OCI-LY7 (cell line): Measurements from ENCODE around the gene PRR16. TPM values are rescaled to one million over a fixed set of nuclear protein-coding genes. Genes with fewer than 3 reads are reported as not detected.

ENCODE experiments used
- BruUV-seq: library from RNA; stranded (reverse); fragments of 400-500 nt; replicated peaks from 2 replicates; lab custom pipeline; 2021; lab: Mats Ljungman, UMichigan
- CTCF ChIA-PET: fragments of 300-600 bp; sonication (Branson Sonifier 250); formaldehyde crosslinking; loops from one replicate; lab custom pipeline; 2022; ENCODE audit warnings: antibody characterized with exemption; ENCODE audit not compliant: unreplicated experiment; lab: Charles Lee
- POLR2A ChIA-PET: fragments of 300-600 bp; sonication (Branson Sonifier 250); formaldehyde crosslinking; loops from one replicate; lab custom pipeline; 2022; ENCODE audit warnings: antibody characterized with exemption; lab: Charles Lee
- DNase-seq: peaks from one replicate; pipeline ENCODE4 v3.0.0-alpha.2; 2015; ENCODE audit warnings: low spot score
- H2AFZ ChIP-seq: fragments of 200-600 bp; sonication (generic), shearing (Covaris generic); 2 replicates; pipeline ENCODE4 v1.6.1; 2014; ENCODE audit warnings: mild to moderate bottlenecking, antibody characterized with exemption, low read length, moderate library complexity
- H3K27ac ChIP-seq: fragments of 200-600 bp; sonication (generic); 2 replicates; pipeline ENCODE4 v1.5.1; 2014; ENCODE audit warnings: mixed run types, low read depth, mild to moderate bottlenecking, moderate library complexity, low read length, inconsistent platforms; ENCODE audit not compliant: poor library complexity, severe bottlenecking
- H3K36me3 ChIP-seq: fragments of 200-600 bp; sonication (generic); 2 replicates; pipeline ENCODE4 v1.6.1; 2014; ENCODE audit warnings: mild to moderate bottlenecking, antibody characterized with exemption, low read length, moderate library complexity, mixed read lengths; ENCODE audit not compliant: insufficient read depth
- H3K4me1 ChIP-seq: fragments of 200-600 bp; sonication (generic); 2 replicates; pipeline ENCODE4 v1.5.1; 2014; ENCODE audit warnings: mild to moderate bottlenecking, low read length; ENCODE audit not compliant: insufficient read depth, poor library complexity, severe bottlenecking
- H3K4me2 ChIP-seq: fragments of 200-600 bp; sonication (generic); 2 replicates; pipeline ENCODE4 v1.6.1; 2014; ENCODE audit warnings: mild to moderate bottlenecking, low read length
- H3K4me3 ChIP-seq: fragments of 200-600 bp; sonication (generic); 2 replicates; pipeline ENCODE4 v1.5.1; 2014; ENCODE audit warnings: mild to moderate bottlenecking, low read depth, low read length; ENCODE audit not compliant: poor library complexity, severe bottlenecking
- H3K79me2 ChIP-seq: fragments of 200-600 bp; sonication (generic); 2 replicates; pipeline ENCODE4 v1.6.1; 2016; ENCODE audit warnings: low read depth, mild to moderate bottlenecking, low read length, moderate library complexity, mixed read lengths; ENCODE audit not compliant: insufficient read depth
- H3K9me2 ChIP-seq: fragments of 200-600 bp; sonication (generic); 2 replicates; pipeline ENCODE4 v1.6.1; 2016; ENCODE audit warnings: mild to moderate bottlenecking, low read length, mixed read lengths; ENCODE audit not compliant: insufficient read depth
- H3K9me3 ChIP-seq: fragments of 200-600 bp; sonication (generic); 2 replicates; pipeline ENCODE4 v1.6.1; 2014; ENCODE audit warnings: mild to moderate bottlenecking, mixed run types, low read length, mixed read lengths
- H4K20me1 ChIP-seq: fragments of 200-600 bp; sonication (generic); 2 replicates; pipeline ENCODE4 v1.6.1; 2014; ENCODE audit warnings: mild to moderate bottlenecking, antibody characterized with exemption, low read length, moderate library complexity, mixed read lengths; ENCODE audit not compliant: insufficient read depth
- CTCF ChIP-seq: fragments of 200-600 bp; sonication (generic); conservative IDR thresholded peaks from 2 replicates; pipeline ENCODE4 v1.5.1; 2014; ENCODE audit warnings: mild to moderate bottlenecking, antibody characterized with exemption, low read length, moderate library complexity, mixed read lengths
- EZH2phosphoT487 ChIP-seq: fragments of 200-600 bp; sonication (generic); IDR thresholded peaks from 2 replicates; pipeline ENCODE4 v1.6.1; 2018; ENCODE audit warnings: low read depth, borderline replicate concordance, mild to moderate bottlenecking, mixed run types, antibody characterized with exemption, low read length, moderate library complexity, mixed read lengths
- intact Hi-C: fragments of 100-400 bp; cut with micrococcal nuclease; formaldehyde crosslinking; loops from one replicate; pipeline ENCODE4 v1.10.0; 2022; ENCODE audit not compliant: unreplicated experiment
- total RNA-seq, 2 experiments: library from RNA; depleted of rRNA in 1 of 2; stranded (reverse); fragments of >200 nt in 1 of 2; shearing (Covaris generic) in 1 of 2; gene quantifications; 2 replicates each; pipeline ENCODE4 v1.2.3, GENCODE V29; 2014 to 2022

The PRR16 gene
- total RNA-seq, 2 experiments from 2014 or later: not detected

- Histone ChIP-seq H3K27ac (no peak overlapping the region), H3K4me2 (no peak overlapping the region), H3K36me3 (no peaks in the 10 kb centered on the region), H4K20me1 (no peaks in the 10 kb centered on the region), H3K79me2 (no peaks in the 10 kb centered on the region), H3K9me3 (no peaks in the 10 kb centered on the region), H3K4me3 (no peak overlapping the region), H2AFZ (no peak overlapping the region), H3K9me2 (no peaks in the 10 kb centered on the region), H3K4me1 (no peaks in the 10 kb centered on the region)
- intact Hi-C loops: no loop called here
- DNase-seq: no peak
- ChIA-PET CTCF (no interaction called here), POLR2A (interaction anchor here (1.4 kb wide), 1 partner anchor 9 kb away, joined by 3 read pairs; no protein-coding TSS in a partner anchor)
- TF ChIP-seq CTCF: no peak
- no peak for TF ChIP-seq EZH2phosphoT487
- no TSS peak for BruUV-seq
Observed at GRCh38 chr5:120657104-120657503, 193.0 kb downstream of the PRR16 start.

- H2AFZ ChIP-seq: no peak overlapping the region
- intact Hi-C loops: no loop called here
- ChIA-PET POLR2A (interaction anchor here (0.5 to 0.8 kb wide), 4 partner anchors 15 to 756 kb away, joined by 3 to 6 read pairs (median 3); no protein-coding TSS in a partner anchor), CTCF (no interaction called here)
- H3K9me2 ChIP-seq: no peaks in the 10 kb centered on the region
- no peaks in the 10 kb centered on the region for H3K4me1 ChIP-seq
- H3K27ac ChIP-seq: no peak overlapping the region
- no peaks in the 10 kb centered on the region for H3K36me3 ChIP-seq
- no peak overlapping the region for H3K4me2 ChIP-seq
- no peak for TF ChIP-seq CTCF
- TF ChIP-seq EZH2phosphoT487: no peak
- DNase-seq: no peak
- H3K79me2 ChIP-seq: no peaks in the 10 kb centered on the region
- no peaks in the 10 kb centered on the region for H3K9me3 ChIP-seq
- H3K4me3 ChIP-seq: no peak overlapping the region
- no TSS peak for BruUV-seq
- H4K20me1 ChIP-seq: no peaks in the 10 kb centered on the region
Observed at GRCh38 chr5:120677481-120677880, 213.4 kb downstream of the PRR16 start.

GRCh38 chr5:120678279-120678678 lies 214.2 kb downstream of the PRR16 start:
- CTCF ChIA-PET: no interaction called here
- Histone ChIP-seq H3K4me3 (no peak overlapping the region), H3K79me2 (no peaks in the 10 kb centered on the region), H3K4me1 (no peaks in the 10 kb centered on the region), H3K36me3 (no peaks in the 10 kb centered on the region), H3K9me2 (no peaks in the 10 kb centered on the region), H3K9me3 (no peaks in the 10 kb centered on the region), H3K27ac (no peak overlapping the region), H2AFZ (no peak overlapping the region), H4K20me1 (no peaks in the 10 kb centered on the region), H3K4me2 (no peak overlapping the region)
- no TSS peak for BruUV-seq
- POLR2A ChIA-PET: interaction anchor here (0.5 to 0.7 kb wide), 2 partner anchors 241 to 537 kb away, joined by 3 read pairs; no protein-coding TSS in a partner anchor
- TF ChIP-seq CTCF: no peak
- no peak for TF ChIP-seq EZH2phosphoT487
- intact Hi-C loops: no loop called here
- no peak for DNase-seq
